ES-I3 (cell line): ENCODE measurements around the gene CSTA.

Experiments used
- H3K36me3 ChIP-seq: 2 replicates; pipeline ENCODE4 v1.6.1; 2013; ENCODE audit warnings: mild to moderate bottlenecking, low read length, control low read depth, moderate library complexity; ENCODE audit not compliant: insufficient read depth
- H3K4me1 ChIP-seq: 2 replicates; pipeline ENCODE4 v1.6.1; 2013; ENCODE audit warnings: mild to moderate bottlenecking, control low read depth, low read length; ENCODE audit not compliant: insufficient read depth
- H3K9ac ChIP-seq: 2 replicates; pipeline ENCODE4 v1.6.1; 2013; ENCODE audit warnings: low read depth, mild to moderate bottlenecking, low read length, moderate library complexity
- H3K9me3 ChIP-seq: 2 replicates; pipeline ENCODE4 v1.6.1; 2013; ENCODE audit warnings: mild to moderate bottlenecking, low read length, moderate library complexity; ENCODE audit not compliant: control insufficient read depth, insufficient read depth

CSTA gene

DNA sequence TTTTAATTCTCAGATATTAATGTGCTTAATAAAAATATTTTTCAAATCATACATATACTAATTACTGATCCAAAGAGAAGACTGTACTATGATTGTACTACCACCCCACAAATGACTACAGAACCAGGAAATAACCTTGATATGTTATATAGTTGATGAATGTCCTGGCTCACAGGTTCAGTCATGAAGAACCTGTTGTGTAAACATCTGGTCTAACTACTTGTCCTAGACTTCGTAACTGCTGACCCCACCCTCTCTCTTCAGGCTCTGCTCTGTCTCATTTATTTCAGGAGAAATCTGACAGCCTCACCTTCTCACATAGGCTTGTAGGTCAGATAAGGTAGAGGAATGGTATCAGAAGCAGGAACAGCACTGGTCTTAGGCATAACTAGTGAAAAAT is 14.7 kb upstream of the CSTA start:
- Histone ChIP-seq H3K9ac (no peak overlapping the region), H3K4me1 (no peaks in the 10 kb centered on the region), H3K36me3 (no peaks in the 10 kb centered on the region), H3K9me3 (no peaks in the 10 kb centered on the region)

DNA sequence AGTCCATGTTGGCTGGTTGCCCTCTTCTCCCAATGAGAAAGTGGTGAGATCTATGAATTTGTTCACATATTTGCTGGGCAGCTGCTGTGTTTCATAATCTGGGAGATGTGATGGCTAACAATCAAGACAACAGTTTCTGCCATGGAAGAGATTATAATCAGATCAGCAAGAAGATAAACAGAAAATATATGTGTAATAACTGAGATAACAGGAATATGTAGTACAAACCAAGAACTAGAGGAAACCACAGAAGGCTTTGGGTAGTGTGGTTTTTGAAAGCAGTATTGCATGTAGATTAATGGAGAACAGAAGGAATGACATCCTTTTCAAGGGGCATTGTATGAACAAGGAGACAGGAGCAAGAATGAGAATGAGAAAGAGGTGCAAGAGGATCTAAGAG is 12.2 kb upstream of the CSTA start:
- Histone ChIP-seq H3K4me1 (no peaks in the 10 kb centered on the region), H3K9ac (no peak overlapping the region), H3K9me3 (no peaks in the 10 kb centered on the region), H3K36me3 (no peaks in the 10 kb centered on the region)

GRCh38 chr3:122313281-122313680 is 11.8 kb upstream of the CSTA start:
- Histone ChIP-seq H3K36me3 (no peaks in the 10 kb centered on the region), H3K9ac (no peak overlapping the region), H3K4me1 (no peaks in the 10 kb centered on the region), H3K9me3 (no peaks in the 10 kb centered on the region)

DNA sequence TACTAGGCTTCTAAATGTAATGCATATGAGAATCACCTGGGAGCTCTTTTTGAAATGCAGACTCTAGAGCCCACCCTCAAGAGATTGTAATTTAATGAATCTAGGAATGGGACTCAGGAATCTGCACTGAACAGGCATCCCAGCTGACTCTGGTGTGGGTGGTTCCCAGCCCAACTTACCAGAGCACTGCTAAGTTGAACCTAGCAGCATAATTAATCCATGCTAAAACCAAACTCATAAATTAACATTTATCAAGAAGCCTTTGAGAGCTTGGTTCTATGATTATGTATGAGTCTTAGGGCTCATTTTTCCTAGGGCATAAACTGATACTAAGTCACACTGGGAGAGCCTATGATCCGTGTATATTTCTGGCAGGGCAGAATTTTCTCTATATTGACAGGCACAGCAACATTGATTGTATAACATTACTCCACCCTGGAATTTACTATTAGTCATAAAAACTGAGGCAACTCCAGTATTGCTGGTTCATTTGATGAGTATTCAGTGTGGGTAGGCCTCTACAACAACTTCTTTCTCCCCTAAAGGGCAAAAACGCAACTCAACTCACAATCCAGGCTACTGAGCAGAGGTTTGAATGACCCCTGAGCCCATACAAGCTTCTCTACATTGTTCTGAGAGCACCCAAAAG is 10.7 kb upstream of the CSTA start:
- no peaks in the 10 kb centered on the region for H3K36me3 ChIP-seq
- no peaks in the 10 kb centered on the region; the same call in 1 of the 2 replicates for H3K9me3 ChIP-seq
- H3K9ac ChIP-seq: no peak overlapping the region
- no peaks in the 10 kb centered on the region for H3K4me1 ChIP-seq

DNA sequence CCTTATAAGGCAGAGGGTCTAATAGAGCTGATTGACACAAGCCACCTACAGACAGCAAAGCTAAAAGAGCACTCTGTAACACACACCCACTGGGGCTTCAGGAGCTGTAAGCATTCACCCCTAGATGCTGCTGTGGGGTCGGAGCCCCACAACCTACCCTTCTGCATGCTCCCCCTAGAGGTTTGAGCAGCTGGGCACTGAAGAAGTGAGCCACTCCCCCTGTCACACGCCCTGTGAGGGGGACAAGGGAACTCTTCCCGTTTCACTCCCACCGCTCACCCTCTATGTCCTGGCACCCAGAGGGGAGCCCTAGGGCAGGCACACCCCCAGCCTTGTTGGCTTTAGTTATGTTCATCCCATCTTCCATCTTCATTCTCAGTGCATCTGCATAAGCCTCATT is 9.4 kb upstream of the CSTA start:
- no peak overlapping the region for H3K9ac ChIP-seq
- no peaks in the 10 kb centered on the region for H3K4me1 ChIP-seq
- H3K9me3 ChIP-seq: no peaks in the 10 kb centered on the region; the same call in 1 of the 2 replicates
- no peaks in the 10 kb centered on the region for H3K36me3 ChIP-seq

- Histone ChIP-seq H3K4me1 (no peaks in the 10 kb centered on the region), H3K9ac (no peak overlapping the region), H3K9me3 (peaks cover 4% of the 10 kb centered on the region; the same call in 1 of the 2 replicates), H3K36me3 (no peaks in the 10 kb centered on the region)
Measured at GRCh38 chr3:122316368-122316767, 8.7 kb upstream of the CSTA start.

DNA sequence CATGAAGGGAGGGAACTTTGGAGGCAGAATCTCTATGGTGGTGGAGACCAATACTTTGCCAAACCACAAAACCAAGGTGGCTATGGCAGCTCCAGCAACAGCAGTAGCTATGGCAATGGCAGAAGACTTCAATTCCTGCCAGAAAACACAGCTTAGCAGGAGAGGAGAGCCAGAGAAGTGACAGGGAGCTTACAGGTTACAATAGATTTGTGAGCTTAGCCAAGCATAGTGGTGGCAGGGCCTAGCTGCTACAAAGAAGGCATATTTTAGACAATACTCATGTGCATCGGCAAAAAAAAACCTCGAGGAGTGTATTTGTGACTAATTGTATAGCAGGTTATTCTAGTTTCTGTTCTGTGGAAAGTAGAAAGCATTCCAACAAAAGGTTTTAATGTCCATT is 6.4 kb upstream of the CSTA start:
- H3K9ac ChIP-seq: no peak overlapping the region
- no peaks in the 10 kb centered on the region for H3K36me3 ChIP-seq
- no peaks in the 10 kb centered on the region for H3K4me1 ChIP-seq
- peaks cover 4% of the 10 kb centered on the region; the same call in 1 of the 2 replicates for H3K9me3 ChIP-seq

- Histone ChIP-seq H3K9ac (no peak overlapping the region), H3K36me3 (no peaks in the 10 kb centered on the region), H3K9me3 (peaks cover 4% of the 10 kb centered on the region; the same call in 1 of the 2 replicates), H3K4me1 (no peaks in the 10 kb centered on the region)
Measured at GRCh38 chr3:122322095-122323075, 2.7 kb upstream of the CSTA start.

DNA sequence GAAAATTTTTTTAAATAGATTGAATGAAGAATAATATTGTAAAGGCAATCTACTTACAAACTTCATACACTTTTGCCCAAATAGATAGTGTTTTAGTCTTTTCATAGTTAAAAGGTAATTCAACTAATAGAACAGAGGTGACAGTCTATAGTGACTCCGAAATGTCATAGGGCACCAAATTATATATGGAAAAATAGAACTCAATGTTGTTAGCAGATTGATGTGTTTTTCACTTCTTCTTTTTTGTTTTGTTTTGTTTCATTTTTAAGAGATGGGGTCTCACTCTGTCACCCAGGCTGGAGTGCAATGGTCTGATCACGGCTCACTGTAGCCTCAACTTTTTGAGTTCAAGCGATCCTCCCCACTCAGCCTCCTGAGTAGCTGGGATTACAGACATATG is 721 bp downstream of the CSTA start:
- Histone ChIP-seq H3K9ac (no peak overlapping the region), H3K36me3 (no peaks in the 10 kb centered on the region)

GRCh38 chr3:122331886-122332285 is 6.8 kb downstream of the CSTA start:
- Histone ChIP-seq H3K9me3 (no peaks in the 10 kb centered on the region), H3K36me3 (no peaks in the 10 kb centered on the region), H3K4me1 (no peaks in the 10 kb centered on the region), H3K9ac (no peak overlapping the region)

More for the DNA sequence above, 721 bp downstream of the CSTA start:
- Histone ChIP-seq H3K4me1 (no peaks in the 10 kb centered on the region), H3K9me3 (0 out of 2 replicates have a peak, but pooled peaks cover 3% of the 10 kb centered on the region)

DNA sequence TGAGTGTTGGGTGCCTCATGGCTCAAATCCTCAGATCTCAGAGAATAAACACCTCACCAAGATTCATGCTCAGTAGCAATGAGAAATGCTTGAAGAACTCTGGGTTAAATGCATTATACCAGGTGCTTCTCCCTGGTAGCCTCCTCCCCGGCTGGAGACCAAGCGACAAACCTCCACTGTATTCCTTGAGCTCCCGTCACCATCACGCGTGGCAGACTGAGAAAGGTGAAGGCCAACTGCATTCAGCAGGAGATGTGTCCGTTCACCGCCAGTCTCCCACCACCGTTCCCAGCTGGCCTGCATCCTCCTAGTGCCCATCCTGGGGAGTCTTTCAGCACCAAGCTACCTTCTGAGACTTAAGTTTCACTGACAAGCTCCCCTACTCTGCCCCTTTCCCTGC is 7.5 kb downstream of the CSTA start:
- H3K36me3 ChIP-seq: no peaks in the 10 kb centered on the region
- H3K9me3 ChIP-seq: no peaks in the 10 kb centered on the region
- no peaks in the 10 kb centered on the region for H3K4me1 ChIP-seq
- H3K9ac ChIP-seq: no peak overlapping the region

GRCh38 chr3:122342803-122343202 is 17.8 kb downstream of the CSTA start:
- Histone ChIP-seq H3K36me3 (no peaks in the 10 kb centered on the region), H3K9me3 (no peaks in the 10 kb centered on the region), H3K9ac (no peak overlapping the region), H3K4me1 (no peaks in the 10 kb centered on the region)

DNA sequence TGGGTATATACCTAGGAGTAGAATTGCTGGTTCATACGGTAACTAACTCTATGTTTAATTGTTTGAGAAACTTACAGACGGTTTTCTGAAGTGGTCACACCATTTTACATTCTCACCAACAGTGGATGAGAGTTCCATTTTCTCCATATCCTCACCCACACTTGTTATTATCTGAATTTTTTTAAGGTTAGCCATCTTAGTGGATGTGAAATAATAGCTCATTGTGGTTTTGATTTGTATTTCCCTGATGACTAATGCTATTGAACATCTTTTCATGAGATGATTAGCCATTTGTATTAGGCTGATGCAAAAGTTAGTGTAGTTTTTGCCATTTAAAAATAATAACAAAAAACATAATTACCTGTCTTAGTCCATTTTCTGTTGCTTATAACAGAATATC is 18.6 kb downstream of the CSTA start:
- Histone ChIP-seq H3K9ac (no peak overlapping the region), H3K4me1 (no peaks in the 10 kb centered on the region), H3K36me3 (no peaks in the 10 kb centered on the region), H3K9me3 (no peaks in the 10 kb centered on the region)

- Histone ChIP-seq H3K4me1 (no peaks in the 10 kb centered on the region), H3K9ac (no peak overlapping the region), H3K9me3 (no peaks in the 10 kb centered on the region), H3K36me3 (no peaks in the 10 kb centered on the region)
Measured at GRCh38 chr3:122349171-122349570, 24.1 kb downstream of the CSTA start.
